GM12878 (cell line): ENCODE results near the gene JADE3.

Source experiments
- BCL11A ChIP-seq: IDR thresholded peaks from 2 replicates; pipeline ENCODE4 v1.6.1; 2011; ENCODE audit warnings: low read depth, low read length
- ZBED1 ChIP-seq: IDR thresholded peaks from 2 replicates; pipeline ENCODE4 v1.6.1; 2016; ENCODE audit warnings: borderline replicate concordance
- ZNF207 ChIP-seq: fragments of 450-650 bp; IDR thresholded peaks from 2 replicates; pipeline ENCODE4 v1.6.1; 2014; ENCODE audit warnings: antibody characterized with exemption, mild to moderate bottlenecking, borderline replicate concordance
- TF ChIP-seq, protein P1 (sequence below), 3 experiments: IDR thresholded peaks in 2 of 3; conservative IDR thresholded peaks in 1 of 3; 2 replicates each; pipeline ENCODE4 v1.5.1; 2011; ENCODE audit warnings: low read depth in 3 of 3, low read length in 3 of 3, mild to moderate bottlenecking in 3 of 3, control low read depth in 2 of 3, moderate library complexity in 2 of 3, inconsistent platforms in 1 of 3, mixed read lengths in 1 of 3; ENCODE audit not compliant: control insufficient read depth in 2 of 3, insufficient read depth in 1 of 3; ENCODE audit errors: extremely low read depth in 1 of 3
- TF ChIP-seq, protein P2 (sequence below): IDR thresholded peaks from 2 replicates; pipeline ENCODE4 v1.6.1; 2011; ENCODE audit warnings: borderline replicate concordance, low read depth, mild to moderate bottlenecking, moderate library complexity, mixed read lengths, low read length; ENCODE audit not compliant: insufficient read depth; ENCODE audit errors: extremely low read length

DNA sequence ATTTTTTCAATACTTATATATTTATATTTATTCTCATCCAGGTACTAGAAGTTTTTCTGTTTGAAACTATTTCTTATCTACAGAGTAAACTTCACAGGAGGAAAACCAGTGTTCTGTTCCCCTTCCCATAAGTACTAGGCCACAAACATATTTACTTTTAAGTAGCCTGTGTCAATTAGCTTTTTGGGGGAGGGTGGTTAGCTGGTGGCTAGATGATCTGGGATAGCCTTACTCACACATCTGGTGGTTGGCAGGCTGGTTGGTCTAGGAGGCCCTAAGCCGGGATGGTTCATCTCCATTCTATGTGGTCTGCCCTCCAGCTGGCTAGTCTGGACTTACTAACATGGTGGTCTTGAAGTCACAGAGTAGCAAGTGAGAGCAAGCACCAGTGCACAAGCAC, 6.2 kb downstream of the JADE3 start:
- TF ChIP-seq, protein P1, sequence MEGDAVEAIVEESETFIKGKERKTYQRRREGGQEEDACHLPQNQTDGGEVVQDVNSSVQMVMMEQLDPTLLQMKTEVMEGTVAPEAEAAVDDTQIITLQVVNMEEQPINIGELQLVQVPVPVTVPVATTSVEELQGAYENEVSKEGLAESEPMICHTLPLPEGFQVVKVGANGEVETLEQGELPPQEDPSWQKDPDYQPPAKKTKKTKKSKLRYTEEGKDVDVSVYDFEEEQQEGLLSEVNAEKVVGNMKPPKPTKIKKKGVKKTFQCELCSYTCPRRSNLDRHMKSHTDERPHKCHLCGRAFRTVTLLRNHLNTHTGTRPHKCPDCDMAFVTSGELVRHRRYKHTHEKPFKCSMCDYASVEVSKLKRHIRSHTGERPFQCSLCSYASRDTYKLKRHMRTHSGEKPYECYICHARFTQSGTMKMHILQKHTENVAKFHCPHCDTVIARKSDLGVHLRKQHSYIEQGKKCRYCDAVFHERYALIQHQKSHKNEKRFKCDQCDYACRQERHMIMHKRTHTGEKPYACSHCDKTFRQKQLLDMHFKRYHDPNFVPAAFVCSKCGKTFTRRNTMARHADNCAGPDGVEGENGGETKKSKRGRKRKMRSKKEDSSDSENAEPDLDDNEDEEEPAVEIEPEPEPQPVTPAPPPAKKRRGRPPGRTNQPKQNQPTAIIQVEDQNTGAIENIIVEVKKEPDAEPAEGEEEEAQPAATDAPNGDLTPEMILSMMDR (IDR thresholded peaks at IDR 0.05 in 2 of 3, conservative IDR thresholded peaks at IDR 0.05 in 1 of 3; ENCODE audit: control insufficient read depth in 2 of 3, extremely low read depth in 1 of 3, insufficient read depth in 1 of 3, low read depth in 3 of 3, low read length in 3 of 3): no peak
- TF ChIP-seq BCL11A (no peak), ZNF207 (no peak), ZBED1 (no peak)
- TF ChIP-seq, protein P2, sequence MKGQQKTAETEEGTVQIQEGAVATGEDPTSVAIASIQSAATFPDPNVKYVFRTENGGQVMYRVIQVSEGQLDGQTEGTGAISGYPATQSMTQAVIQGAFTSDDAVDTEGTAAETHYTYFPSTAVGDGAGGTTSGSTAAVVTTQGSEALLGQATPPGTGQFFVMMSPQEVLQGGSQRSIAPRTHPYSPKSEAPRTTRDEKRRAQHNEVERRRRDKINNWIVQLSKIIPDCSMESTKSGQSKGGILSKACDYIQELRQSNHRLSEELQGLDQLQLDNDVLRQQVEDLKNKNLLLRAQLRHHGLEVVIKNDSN: no peak
